Fibroblast of lung (primary cell): ENCODE results near the gene COQ8B. TPM values are rescaled to one million over a fixed set of nuclear protein-coding genes. Genes with fewer than 3 reads are reported as not detected.

Experiments used
- DNase-seq, 2 donors: peaks; one replicate each; pipeline versions ENCODE4 v3.0.0 to v3.0.0-alpha.2; 2010; ENCODE audit warnings: low read depth in 2 of 2
- H2AFZ ChIP-seq: 2 replicates; pipeline ENCODE4 v1.5.1; 2012; ENCODE audit warnings: low read length, control low read depth, inconsistent platforms
- H3K27ac ChIP-seq: 2 replicates; pipeline ENCODE4 v1.5.1; 2011; ENCODE audit warnings: low read length, control low read depth; ENCODE audit not compliant: insufficient read depth
- H3K27me3 ChIP-seq: 2 replicates; pipeline ENCODE4 v1.5.1; 2011; ENCODE audit warnings: mild to moderate bottlenecking, low read length; ENCODE audit not compliant: control insufficient read depth, insufficient read depth
- H3K36me3 ChIP-seq: 2 replicates; pipeline ENCODE4 v1.5.1; 2011; ENCODE audit warnings: low read length; ENCODE audit not compliant: control insufficient read depth, insufficient read depth
- H3K4me1 ChIP-seq: 2 replicates; pipeline ENCODE4 v1.5.1; 2011; ENCODE audit warnings: low read length; ENCODE audit not compliant: control insufficient read depth, insufficient read depth; ENCODE audit errors: extremely low read depth
- H3K4me2 ChIP-seq: 2 replicates; pipeline ENCODE4 v1.5.1; 2011; ENCODE audit warnings: low read length, control low read depth; ENCODE audit not compliant: insufficient read depth; ENCODE audit errors: extremely low read depth
- H3K4me3 ChIP-seq, 4 experiments: fragments of 200-600 bp in 1 of 4; sonication (generic) in 1 of 4; replicated peaks in 1 of 4; 2 replicates each; pipeline ENCODE4 v1.5.1; 2011 to 2016; ENCODE audit warnings: low read length in 4 of 4, low read depth in 3 of 4, mild to moderate bottlenecking in 3 of 4, control low read depth in 2 of 4, inconsistent platforms in 1 of 4, mixed read lengths in 1 of 4; ENCODE audit not compliant: insufficient read depth in 1 of 4; ENCODE audit errors: control extremely low read depth in 1 of 4
- H3K79me2 ChIP-seq: 2 replicates; pipeline ENCODE4 v1.5.1; 2012; ENCODE audit warnings: mild to moderate bottlenecking, low read length, inconsistent platforms; ENCODE audit not compliant: control insufficient read depth, insufficient read depth
- H3K9ac ChIP-seq: 2 replicates; pipeline ENCODE4 v1.5.1; 2011; ENCODE audit warnings: mild to moderate bottlenecking, low read length, control low read depth; ENCODE audit not compliant: insufficient read depth
- H3K9me3 ChIP-seq: 2 replicates; pipeline ENCODE4 v1.5.1; 2012; ENCODE audit warnings: low read depth, low read length; ENCODE audit not compliant: control insufficient read depth, insufficient read depth
- H4K20me1 ChIP-seq: 2 replicates; pipeline ENCODE4 v1.5.1; 2011; ENCODE audit warnings: low read length; ENCODE audit not compliant: control insufficient read depth, insufficient read depth; ENCODE audit errors: extremely low read depth
- EZH2 ChIP-seq: IDR thresholded peaks from 2 replicates; pipeline ENCODE4 v1.5.1; 2012; ENCODE audit warnings: low read length, control low read depth, mild to moderate bottlenecking; ENCODE audit errors: missing control alignments
- polyA plus RNA-seq, 2 donors: library from polyadenylated mRNA; depleted of rRNA in 1 of 2; stranded (reverse) in 1 of 2; unstranded in 1 of 2; fragments of >200 nt; gene quantifications; 2 replicates each; pipeline ENCODE4 v1.2.1, GENCODE V29; 2011 to 2012; ENCODE audit warnings: missing spikeins in 1 of 2
- total RNA-seq: library from RNA; depleted of rRNA; stranded (reverse); fragments of >200 nt; gene quantifications from 2 replicates; pipeline ENCODE4 v1.2.1, GENCODE V29; 2014
- TF ChIP-seq, protein P1 (sequence below), 2 donors: IDR thresholded peaks in 1 of 2; conservative IDR thresholded peaks in 1 of 2; 1 replicate in 1 of 2; 2 replicates in 1 of 2; pipeline ENCODE4 v1.5.1; 2011 to 2012; ENCODE audit warnings: low read length in 2 of 2, control low read depth in 1 of 2, inconsistent platforms in 1 of 2, low read depth in 1 of 2, mild to moderate bottlenecking in 1 of 2

COQ8B gene
- total and polyA plus RNA-seq, 2 donors (not counting 1 experiment from before 2014, with no cell fraction given): 13.7 to 43.4 TPM

DNA sequence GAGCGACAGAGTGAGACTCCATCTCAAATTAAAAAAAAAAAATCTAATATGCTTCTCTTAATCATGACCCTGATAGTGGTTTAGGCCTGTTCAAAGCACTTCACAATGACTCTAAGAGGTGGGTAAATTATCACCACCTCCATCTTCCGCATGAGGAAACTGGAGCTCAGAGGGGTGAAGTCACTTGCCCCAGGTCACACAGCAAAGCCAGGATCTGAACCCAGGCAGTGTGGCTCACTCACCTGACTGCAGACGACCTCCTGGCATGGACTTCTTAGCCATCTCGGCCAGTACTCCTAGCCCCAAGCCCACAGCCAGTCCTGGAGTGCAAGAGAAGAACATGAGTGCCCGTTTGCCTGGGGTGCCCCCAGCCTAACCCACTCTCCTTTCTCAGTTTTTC lies 6.9 kb downstream of the COQ8B start:
- Histone ChIP-seq H3K79me2 (no peaks in the 10 kb centered on the region), H3K4me1 (no peaks in the 10 kb centered on the region), H3K4me3 (no peak overlapping the region), H3K27me3 (no peaks in the 10 kb centered on the region), H4K20me1 (no peaks in the 10 kb centered on the region), H2AFZ (no peak overlapping the region), H3K9me3 (no peaks in the 10 kb centered on the region), H3K27ac (no peak overlapping the region), H3K4me2 (no peak overlapping the region), H3K36me3 (peaks cover 10% of the 10 kb centered on the region), H3K9ac (no peak overlapping the region)
- TF ChIP-seq EZH2: no peak
- TF ChIP-seq, protein P1, sequence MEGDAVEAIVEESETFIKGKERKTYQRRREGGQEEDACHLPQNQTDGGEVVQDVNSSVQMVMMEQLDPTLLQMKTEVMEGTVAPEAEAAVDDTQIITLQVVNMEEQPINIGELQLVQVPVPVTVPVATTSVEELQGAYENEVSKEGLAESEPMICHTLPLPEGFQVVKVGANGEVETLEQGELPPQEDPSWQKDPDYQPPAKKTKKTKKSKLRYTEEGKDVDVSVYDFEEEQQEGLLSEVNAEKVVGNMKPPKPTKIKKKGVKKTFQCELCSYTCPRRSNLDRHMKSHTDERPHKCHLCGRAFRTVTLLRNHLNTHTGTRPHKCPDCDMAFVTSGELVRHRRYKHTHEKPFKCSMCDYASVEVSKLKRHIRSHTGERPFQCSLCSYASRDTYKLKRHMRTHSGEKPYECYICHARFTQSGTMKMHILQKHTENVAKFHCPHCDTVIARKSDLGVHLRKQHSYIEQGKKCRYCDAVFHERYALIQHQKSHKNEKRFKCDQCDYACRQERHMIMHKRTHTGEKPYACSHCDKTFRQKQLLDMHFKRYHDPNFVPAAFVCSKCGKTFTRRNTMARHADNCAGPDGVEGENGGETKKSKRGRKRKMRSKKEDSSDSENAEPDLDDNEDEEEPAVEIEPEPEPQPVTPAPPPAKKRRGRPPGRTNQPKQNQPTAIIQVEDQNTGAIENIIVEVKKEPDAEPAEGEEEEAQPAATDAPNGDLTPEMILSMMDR (conservative IDR thresholded peaks at IDR 0.05 in 1 of 2, IDR thresholded peaks at IDR 0.05 in 1 of 2; ENCODE audit: low read depth in 1 of 2, low read length in 2 of 2): no peak
- DNase-seq: no peak

DNA sequence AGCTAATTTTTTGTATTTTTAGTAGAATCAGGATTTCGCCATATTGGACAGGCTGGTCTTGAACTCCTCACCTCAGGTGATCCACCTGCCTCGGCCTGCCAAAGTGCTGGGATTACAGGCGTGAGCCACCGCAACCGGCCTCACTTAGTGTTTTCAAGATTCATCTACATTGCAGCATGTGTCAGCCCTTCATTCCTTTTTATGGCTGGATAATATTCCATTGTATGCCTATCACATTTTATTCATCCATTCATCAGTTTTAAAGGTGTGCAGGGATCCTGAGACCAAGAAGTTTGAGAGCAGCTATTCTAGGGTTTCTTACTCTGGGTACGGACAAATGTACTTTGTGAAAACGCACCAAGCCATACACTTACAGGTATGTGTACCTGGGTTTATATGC lies 9.1 kb downstream of the COQ8B start:
- Histone ChIP-seq H3K27me3 (no peaks in the 10 kb centered on the region), H3K9me3 (no peaks in the 10 kb centered on the region), H3K79me2 (no peaks in the 10 kb centered on the region), H3K36me3 (peaks cover 17% of the 10 kb centered on the region), H4K20me1 (no peaks in the 10 kb centered on the region), H3K9ac (no peak overlapping the region), H3K4me1 (no peaks in the 10 kb centered on the region), H2AFZ (no peak overlapping the region), H3K4me2 (no peak overlapping the region), H3K4me3 (no peak overlapping the region), H3K27ac (no peak overlapping the region)
- no peak for DNase-seq
- no peak for TF ChIP-seq EZH2
- TF ChIP-seq, protein P1 (conservative IDR thresholded peaks at IDR 0.05 in 1 of 2, IDR thresholded peaks at IDR 0.05 in 1 of 2; ENCODE audit: low read depth in 1 of 2, low read length in 2 of 2): no peak

DNA sequence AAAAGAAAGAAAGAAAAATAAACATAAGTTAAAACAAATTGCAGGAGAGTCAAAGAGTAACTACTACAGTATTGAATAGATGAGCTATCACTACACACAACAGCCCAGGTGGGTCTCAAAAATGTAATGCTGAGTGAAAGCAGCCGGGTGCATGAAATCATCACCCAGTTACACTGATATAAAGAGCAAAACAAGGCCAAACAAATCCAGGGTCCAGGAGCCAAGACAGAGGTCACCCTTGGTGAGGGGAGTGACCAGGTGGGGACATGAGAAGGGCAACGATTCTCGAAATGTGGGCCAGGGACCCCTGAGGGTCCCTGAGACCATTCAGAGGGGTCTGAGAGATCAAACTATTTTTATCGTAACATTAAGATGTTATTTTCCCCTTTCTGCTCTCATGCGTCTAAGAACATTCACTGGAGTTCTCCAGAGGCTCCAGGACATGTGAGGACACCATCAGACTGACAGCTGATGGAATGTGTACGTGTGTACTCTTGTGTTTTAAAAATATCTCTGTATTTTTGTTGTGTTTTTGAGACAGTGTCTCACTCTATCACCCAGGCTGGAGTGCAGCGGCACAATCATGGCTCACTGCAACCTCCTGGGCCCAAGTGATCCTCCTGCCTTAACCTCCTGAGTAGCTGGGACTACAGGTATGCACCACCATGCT lies 10.6 kb downstream of the COQ8B start:
- H4K20me1 ChIP-seq: no peaks in the 10 kb centered on the region

More for the DNA sequence above, 10.6 kb downstream of the COQ8B start:
- Histone ChIP-seq H3K4me3 (no peak overlapping the region), H3K9me3 (no peaks in the 10 kb centered on the region), H3K4me2 (no peak overlapping the region), H2AFZ (no peak overlapping the region), H3K79me2 (no peaks in the 10 kb centered on the region), H3K9ac (no peak overlapping the region), H3K27ac (no peak overlapping the region), H3K4me1 (no peaks in the 10 kb centered on the region), H3K36me3 (peaks cover 22% of the 10 kb centered on the region), H3K27me3 (no peaks in the 10 kb centered on the region)
- no peak for DNase-seq
- TF ChIP-seq, protein P1 (conservative IDR thresholded peaks at IDR 0.05 in 1 of 2, IDR thresholded peaks at IDR 0.05 in 1 of 2; ENCODE audit: low read depth in 1 of 2, low read length in 2 of 2): no peak
- TF ChIP-seq EZH2: no peak
